Neutrophil (primary cell): ENCODE measurements around the gene DAB2IP.

ENCODE experiments used
- H3K27ac ChIP-seq: fragments of 200-600 bp; sonication (generic); 2 replicates; pipeline ENCODE4 v1.5.1; 2016; ENCODE audit warnings: mild to moderate bottlenecking, moderate library complexity
- H3K27me3 ChIP-seq: fragments of 200-600 bp; sonication (generic); 2 replicates; pipeline ENCODE4 v1.6.0; 2016; ENCODE audit warnings: mild to moderate bottlenecking
- H3K36me3 ChIP-seq: fragments of 200-600 bp; sonication (generic); 2 replicates; pipeline ENCODE4 v1.5.1; 2017
- H3K4me1 ChIP-seq, 2 experiments: fragments of 200-600 bp in 1 of 2; sonication (generic) in 1 of 2; 1 replicate in 1 of 2; 2 replicates in 1 of 2; pipeline versions ENCODE4 v1.5.1 to v1.6.1; 2013 to 2016; ENCODE audit warnings: low read depth in 1 of 2, low read length in 1 of 2, mild to moderate bottlenecking in 1 of 2, moderate library complexity in 1 of 2; ENCODE audit not compliant: control insufficient read depth in 1 of 2, insufficient read depth in 1 of 2
- H3K4me3 ChIP-seq, 2 experiments: fragments of 200-600 bp in 1 of 2; sonication (generic) in 1 of 2; 1 replicate in 1 of 2; 2 replicates in 1 of 2; pipeline ENCODE4 v1.5.1; 2013 to 2016; ENCODE audit warnings: low read depth in 1 of 2, low read length in 1 of 2, mild to moderate bottlenecking in 1 of 2, moderate library complexity in 1 of 2
- H3K9me3 ChIP-seq: fragments of 200-600 bp; sonication (generic); 2 replicates; pipeline ENCODE4 v1.5.1; 2016
- TF ChIP-seq, protein P1 (sequence below): fragments of 200-600 bp; sonication (generic); IDR thresholded peaks from 2 replicates; pipeline ENCODE4 v1.5.1; 2016; ENCODE audit warnings: antibody characterized with exemption

Gene DAB2IP

DNA sequence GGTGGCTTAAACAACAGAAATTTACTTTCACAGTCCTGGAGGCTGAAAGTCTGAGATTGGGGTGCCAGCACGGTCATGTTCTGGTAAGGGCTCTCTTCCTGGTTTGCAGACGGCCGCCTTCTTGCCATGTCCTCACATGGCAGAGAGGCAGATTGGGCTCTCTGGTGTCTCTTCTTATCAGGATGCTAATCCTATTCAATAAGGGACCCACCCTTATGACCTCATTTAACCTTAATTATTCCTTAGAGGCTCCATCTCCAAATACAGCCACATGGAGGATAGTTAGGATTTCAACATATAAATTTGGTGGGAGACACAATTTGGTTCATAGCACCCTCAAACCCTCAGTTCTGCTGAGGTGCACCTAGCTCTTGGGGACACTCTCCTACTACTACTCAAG lies 180.4 kb downstream of the DAB2IP start:
- no peaks in the 10 kb centered on the region for H3K27me3 ChIP-seq
- no peaks in the 10 kb centered on the region for H3K9me3 ChIP-seq
- no peaks in the 10 kb centered on the region for H3K4me1 ChIP-seq
- TF ChIP-seq, protein P1, sequence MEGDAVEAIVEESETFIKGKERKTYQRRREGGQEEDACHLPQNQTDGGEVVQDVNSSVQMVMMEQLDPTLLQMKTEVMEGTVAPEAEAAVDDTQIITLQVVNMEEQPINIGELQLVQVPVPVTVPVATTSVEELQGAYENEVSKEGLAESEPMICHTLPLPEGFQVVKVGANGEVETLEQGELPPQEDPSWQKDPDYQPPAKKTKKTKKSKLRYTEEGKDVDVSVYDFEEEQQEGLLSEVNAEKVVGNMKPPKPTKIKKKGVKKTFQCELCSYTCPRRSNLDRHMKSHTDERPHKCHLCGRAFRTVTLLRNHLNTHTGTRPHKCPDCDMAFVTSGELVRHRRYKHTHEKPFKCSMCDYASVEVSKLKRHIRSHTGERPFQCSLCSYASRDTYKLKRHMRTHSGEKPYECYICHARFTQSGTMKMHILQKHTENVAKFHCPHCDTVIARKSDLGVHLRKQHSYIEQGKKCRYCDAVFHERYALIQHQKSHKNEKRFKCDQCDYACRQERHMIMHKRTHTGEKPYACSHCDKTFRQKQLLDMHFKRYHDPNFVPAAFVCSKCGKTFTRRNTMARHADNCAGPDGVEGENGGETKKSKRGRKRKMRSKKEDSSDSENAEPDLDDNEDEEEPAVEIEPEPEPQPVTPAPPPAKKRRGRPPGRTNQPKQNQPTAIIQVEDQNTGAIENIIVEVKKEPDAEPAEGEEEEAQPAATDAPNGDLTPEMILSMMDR: no peak
- H3K4me3 ChIP-seq: no peak overlapping the region
- H3K36me3 ChIP-seq: no peaks in the 10 kb centered on the region
- no peak overlapping the region for H3K27ac ChIP-seq

DNA sequence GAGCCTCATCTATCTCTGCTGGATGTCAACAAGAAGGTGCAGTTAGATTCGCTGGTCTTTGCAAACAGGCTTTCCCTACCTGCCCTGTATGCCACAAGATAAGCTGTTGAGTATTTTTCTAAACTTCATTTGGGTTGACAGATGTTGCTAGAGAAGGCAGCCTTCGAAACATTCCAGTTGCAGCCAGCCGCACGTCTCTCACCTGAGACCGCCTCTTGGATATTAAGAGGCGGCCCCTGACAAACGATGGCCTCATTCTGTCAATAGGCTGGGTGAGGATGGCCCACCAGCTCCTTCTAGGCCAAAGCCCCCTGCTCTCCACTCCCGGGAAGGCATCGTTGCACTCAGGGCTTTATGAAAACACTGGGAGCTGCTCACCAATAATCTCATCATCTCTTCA lies 181.6 kb downstream of the DAB2IP start:
- Histone ChIP-seq H3K27ac (no peak overlapping the region), H3K36me3 (no peaks in the 10 kb centered on the region), H3K27me3 (no peaks in the 10 kb centered on the region), H3K4me3 (no peak overlapping the region), H3K9me3 (no peaks in the 10 kb centered on the region), H3K4me1 (no peaks in the 10 kb centered on the region)
- TF ChIP-seq, protein P1: no peak
